ENCODE measurements around the gene KLF2.
"Not testable (repeated sequence)": the region's sequence is repeated elsewhere in the genome, so short reads cannot be mapped to it uniquely, and the experiment has no call there.

Gene KLF2

GRCh38 chr19:16324384-16325160 lies at the start of gene KLF2:
KLF2 (plus strand) TSS chr19:16324826; CDS start chr19:16324924, 98 bp downstream.
- in situ Hi-C loops (cut with MboI; ENCODE audit: low sequenced_read_pairs): no loop called here

- in situ Hi-C loops (cut with MboI; ENCODE audit: low sequenced_read_pairs): no loop called here
Measured at GRCh38 chr19:16280306-16280705, 44.3 kb upstream of the KLF2 start.

GRCh38 chr19:16281743-16282142 lies 42.9 kb upstream of the KLF2 start:
- in situ Hi-C loops (cut with MboI; ENCODE audit: low sequenced_read_pairs): no loop called here

DNA sequence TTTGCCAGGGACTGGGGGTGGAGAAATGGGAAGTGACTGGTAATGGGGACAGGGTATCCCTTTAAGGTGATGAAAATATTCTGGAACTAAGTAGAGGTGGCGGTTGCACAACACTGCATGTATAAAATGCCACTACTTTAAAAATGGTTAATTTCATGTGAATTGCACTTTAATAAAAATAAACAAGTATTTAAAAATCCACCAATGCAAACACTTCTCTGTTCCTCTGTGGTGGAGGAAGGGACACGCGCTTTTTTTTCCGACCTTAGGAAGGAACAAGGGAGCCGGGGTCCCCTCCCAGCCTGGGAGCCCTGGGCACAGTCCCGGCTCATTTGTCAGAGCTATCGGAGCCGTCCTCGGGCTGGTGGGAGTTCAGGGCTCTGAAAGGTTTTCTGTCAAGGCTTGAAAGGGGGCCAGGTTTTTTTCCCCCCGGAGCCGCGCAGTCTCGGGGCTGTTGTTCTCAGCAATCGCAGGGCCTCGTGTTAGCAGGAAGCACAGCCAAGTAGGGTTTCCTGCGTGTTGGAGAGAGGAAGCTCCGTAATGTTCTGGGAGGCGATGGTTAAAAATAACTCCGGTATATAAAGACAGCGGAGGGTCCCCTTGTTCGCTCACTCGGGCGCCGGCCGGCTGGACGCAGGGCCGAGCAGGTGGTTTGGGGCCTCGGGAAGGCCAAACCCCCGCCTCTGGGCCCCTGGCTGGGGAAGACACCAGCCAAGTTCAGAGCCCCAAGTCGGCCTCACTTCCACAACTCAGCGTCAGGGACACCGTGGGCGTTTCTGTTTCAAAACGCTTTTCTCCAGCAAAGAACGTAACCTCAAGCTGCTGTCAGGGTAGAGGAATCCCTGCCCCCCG lies 41.2 kb upstream of the KLF2 start:
- in situ Hi-C loops (cut with MboI; ENCODE audit: low sequenced_read_pairs): no loop called here

DNA sequence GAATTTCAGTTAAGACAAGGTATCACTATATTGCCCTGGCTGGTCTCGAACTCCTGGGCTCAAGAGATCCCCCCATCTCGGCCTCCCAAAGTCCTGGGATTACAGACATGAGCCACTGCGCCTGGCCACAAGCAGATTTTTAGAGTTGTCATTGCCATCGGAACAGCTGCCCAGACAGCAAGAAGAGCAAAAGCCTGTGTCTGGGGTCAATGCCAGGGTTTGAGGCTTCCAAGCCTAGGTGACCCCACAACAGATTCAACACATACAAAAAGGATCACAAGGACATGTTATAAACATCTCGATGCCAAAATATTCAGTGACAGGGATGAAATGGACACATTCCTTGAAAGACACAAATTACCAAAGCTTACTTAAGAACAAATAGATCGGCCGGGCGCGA lies 40.1 kb upstream of the KLF2 start:
- in situ Hi-C loops (cut with MboI; ENCODE audit: low sequenced_read_pairs): no loop called here

DNA sequence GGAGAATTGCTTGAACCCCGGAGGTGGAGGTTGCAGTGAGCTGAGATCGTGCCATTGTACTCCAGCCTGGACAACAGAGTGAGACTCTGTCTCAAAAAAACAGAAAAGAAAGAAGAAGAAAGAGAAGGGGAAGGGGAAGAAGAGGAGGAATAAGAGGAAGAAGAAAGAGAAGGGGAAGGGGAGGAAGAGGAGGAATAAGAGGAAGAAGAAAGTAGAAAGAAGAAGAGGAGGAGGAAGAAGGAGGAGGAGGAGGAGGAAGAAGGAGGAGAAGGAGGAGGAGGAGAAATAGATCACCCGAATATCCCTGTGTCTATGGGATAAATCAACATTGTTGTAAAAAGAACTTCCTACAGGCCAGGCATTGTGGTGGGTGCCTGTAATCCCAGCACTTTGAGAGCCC lies 39.5 kb upstream of the KLF2 start:
- in situ Hi-C loops (cut with MboI; ENCODE audit: low sequenced_read_pairs): not testable (repeated sequence)

DNA sequence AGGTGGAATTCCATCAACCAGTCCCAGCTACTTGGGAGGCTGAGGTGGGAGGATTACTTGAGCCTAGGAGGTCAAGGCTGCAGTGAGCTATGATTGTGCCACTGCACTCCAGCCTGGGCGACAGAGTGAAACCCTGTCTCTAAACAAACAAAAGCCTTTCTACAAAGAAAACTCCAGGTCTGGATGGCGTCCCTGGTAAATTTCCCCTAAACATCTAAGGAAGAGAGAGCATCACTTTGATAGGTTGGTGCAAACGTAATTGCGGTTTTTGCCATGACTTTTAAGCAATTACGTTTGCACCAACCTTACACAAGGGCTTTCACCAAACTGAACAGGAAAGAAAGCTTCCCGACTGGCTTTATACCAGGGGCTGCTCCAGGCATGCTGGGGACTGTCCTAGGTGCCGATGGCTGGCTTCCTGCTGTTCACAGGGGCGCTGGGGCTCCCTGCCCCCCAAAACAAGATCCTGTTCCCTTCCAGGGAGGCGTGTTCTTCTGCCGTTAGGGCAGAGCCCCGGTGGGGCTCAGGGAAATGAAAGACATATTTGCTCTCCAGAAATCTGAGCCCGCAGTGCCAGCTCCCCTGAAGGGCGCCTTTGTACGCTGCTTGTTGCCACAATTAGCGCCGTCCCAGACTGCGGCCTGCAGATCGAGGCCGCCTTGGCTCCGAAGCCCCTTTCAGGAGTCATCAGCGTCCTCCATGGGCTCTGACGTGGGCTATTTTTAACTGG lies 38.7 kb upstream of the KLF2 start:
- in situ Hi-C loops (cut with MboI; ENCODE audit: low sequenced_read_pairs): no loop called here

DNA sequence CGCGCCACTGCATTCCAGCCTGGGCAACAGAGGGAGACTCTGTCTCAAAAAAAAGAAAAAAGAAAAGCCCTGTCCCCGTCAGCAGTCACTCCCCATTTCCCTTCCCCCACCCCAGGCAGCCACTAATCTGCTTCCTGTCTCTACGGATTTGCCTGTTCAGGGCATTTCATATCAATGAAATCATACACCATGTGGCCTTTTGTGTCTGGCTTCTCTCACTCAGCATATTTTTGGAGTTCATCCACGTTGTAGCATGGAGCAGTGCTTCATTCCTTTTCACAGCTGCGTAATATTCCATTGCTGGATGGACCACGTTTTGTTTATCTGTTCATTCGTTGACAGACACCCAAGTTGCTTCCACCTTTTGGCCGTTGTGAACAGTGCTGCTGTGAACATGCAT lies 36.1 kb upstream of the KLF2 start:
- in situ Hi-C loops (cut with MboI; ENCODE audit: low sequenced_read_pairs): no loop called here

DNA sequence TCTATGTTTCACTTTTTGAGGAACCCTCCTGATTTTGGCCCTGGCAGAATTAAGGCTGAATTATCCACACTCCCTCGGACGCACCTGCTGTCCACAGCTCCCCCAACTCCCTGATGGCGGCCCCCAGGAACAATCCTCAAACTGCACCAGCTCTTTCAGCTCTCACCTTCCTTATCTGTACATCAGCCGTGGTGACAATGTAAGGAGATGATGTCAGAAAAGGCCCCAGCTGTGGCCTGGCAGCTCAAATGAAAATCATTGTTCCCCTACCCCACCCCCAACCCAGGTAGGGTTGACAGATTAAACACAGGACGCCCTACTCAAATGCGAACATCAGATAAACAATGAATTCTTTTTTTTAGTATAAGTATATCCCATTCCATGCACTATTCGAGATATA lies 35.0 kb upstream of the KLF2 start:
- in situ Hi-C loops (cut with MboI; ENCODE audit: low sequenced_read_pairs): no loop called here

DNA sequence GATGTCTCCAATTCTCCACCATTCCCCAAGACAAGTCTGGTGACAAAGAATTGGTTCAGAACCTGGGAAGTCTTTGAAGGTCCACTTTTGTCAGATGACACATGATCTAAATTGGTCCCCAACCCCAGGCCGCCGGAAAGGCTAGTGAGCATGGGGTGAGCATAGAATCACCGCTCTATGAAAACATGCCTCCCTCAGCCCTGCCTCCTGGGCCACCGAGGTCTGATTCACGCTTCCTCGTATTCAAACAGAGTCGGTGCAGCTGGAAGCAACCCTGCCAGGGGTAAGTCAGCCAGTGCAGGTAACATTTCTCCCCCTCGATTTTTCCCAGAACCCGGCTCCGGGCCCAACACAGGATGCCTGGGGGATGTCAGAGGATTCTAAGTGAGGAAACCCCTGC lies 33.9 kb upstream of the KLF2 start:
- in situ Hi-C loops (cut with MboI; ENCODE audit: low sequenced_read_pairs): no loop called here

DNA sequence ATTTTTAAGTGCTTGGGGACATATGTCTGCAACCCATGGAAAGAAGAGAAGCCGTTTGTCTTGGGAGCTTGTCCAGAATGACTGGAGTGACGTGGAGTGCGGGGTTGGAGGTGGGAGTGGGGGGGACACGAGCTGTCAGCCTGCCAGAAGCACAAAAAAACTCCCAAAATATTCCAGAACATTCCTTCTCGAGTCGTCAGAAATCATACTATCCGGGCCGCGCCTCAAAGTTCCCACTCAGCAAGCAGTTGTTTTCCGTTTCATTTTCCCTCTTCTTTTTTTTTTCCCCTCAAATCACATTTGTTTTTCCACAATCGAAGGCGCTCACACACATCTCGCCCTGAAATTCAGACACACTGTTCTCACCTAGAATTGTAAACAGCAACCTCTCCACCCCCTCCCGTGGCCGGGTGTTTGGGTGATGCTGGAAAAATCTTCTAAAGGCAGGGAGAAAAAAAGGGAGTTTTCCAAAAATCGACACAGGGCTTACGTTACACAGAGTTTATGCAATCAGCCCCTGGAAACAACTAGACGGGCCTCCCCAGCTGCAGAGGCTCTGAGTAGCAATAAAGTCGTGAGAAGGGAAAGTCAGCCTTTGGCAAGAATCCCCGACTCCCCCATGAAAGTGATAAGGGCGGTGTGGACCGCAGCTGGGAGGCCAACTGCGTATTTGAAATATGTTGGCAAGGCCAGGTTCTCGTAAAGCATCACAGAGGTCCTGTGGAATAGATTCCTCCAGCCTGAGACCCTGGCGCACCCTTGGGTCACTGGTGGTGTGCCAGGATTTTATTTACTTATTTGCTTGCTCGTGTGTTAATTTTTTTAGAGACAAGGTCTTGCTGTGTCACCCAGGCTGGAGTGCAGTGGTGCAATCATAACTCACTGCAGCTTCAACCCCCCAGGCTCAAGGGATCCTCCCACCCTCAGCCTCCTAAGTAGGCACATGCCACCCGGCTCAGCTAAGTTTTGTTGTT lies 31.2 kb upstream of the KLF2 start:
- in situ Hi-C loops (cut with MboI; ENCODE audit: low sequenced_read_pairs): no loop called here

DNA sequence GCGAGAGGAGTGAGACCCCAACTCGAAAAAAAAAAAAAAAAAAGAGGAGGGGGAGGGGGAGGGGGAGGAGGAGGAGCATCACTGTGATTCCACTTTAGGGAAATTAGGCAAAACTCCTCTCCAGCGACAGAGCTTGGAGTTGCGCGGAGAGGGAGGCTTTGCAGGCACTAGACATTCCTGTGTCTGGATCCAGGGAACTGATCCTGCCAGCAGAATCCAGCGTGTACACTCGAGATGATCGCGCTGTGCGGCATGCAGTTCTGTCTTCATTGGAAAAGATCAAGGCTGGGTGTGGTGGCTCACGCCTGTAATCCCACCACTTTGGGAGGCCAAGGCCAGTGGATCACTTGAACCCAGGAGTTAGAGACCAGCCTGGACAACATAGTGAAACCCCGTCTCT lies 29.6 kb upstream of the KLF2 start:
- in situ Hi-C loops (cut with MboI; ENCODE audit: low sequenced_read_pairs): no loop called here

- in situ Hi-C loops (cut with MboI; ENCODE audit: low sequenced_read_pairs): no loop called here
Measured at GRCh38 chr19:16296713-16297112, 27.9 kb upstream of the KLF2 start.

GRCh38 chr19:16297575-16298178 lies 26.9 kb upstream of the KLF2 start:
- in situ Hi-C loops (cut with MboI; ENCODE audit: low sequenced_read_pairs): no loop called here

DNA sequence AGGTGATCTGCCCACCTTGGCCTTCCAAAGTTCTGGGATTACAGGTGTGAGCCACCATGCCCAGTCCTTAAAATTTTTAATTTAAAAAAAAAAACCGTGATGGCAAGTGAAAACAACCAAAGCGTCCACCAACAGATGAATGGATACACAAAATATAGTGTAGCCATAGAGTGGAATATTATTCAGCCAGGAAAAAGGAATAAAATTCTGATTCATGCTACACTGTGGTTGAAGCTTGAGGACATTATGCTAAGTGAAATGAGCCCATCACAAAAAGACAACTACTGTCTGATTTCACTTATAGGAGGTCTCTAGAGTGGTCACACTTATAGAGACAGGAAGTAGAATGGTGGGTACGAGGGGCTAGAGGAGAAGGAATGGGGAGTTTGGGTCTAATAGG lies 26.3 kb upstream of the KLF2 start:
- in situ Hi-C loops (cut with MboI; ENCODE audit: low sequenced_read_pairs): no loop called here

DNA sequence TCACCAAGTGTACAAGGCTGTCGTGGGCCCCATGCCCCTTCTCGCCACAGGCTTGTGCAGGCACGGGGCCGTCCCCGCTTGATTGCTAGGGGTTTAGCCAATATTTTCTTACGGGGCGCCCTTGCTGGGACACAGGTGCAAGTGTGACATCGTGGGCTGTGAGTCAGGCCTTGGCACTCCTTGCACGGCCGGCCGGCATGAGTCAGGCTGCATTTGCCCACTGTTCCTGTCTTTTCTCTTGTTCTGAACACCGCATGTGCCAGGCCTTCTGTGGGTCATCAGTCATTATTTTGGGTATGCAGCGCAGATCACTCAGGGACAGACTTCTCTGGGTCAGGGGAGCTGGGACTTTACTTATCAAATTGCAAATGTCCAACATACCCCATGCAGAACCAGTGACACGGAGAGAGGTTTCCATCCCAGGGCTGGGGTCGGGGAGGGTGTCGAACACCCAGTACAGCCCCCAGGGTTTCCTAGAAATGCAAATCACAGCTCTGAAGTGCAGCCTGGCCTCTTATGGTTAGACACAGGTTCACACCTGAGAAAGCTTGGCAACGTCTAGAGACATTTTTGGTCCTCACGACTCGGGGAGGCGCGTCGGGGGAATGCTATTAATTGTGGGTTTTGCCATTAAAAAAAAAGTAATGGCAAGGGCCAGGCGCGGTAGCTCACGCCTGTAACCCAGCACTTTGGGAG lies 22.5 kb upstream of the KLF2 start:
- in situ Hi-C loops (cut with MboI; ENCODE audit: low sequenced_read_pairs): no loop called here

- in situ Hi-C loops (cut with MboI; ENCODE audit: low sequenced_read_pairs): no loop called here
Measured at GRCh38 chr19:16303755-16304154, 20.9 kb upstream of the KLF2 start.

GRCh38 chr19:16304511-16304910 lies 20.1 kb upstream of the KLF2 start:
- in situ Hi-C loops (cut with MboI; ENCODE audit: low sequenced_read_pairs): not testable (repeated sequence)

DNA sequence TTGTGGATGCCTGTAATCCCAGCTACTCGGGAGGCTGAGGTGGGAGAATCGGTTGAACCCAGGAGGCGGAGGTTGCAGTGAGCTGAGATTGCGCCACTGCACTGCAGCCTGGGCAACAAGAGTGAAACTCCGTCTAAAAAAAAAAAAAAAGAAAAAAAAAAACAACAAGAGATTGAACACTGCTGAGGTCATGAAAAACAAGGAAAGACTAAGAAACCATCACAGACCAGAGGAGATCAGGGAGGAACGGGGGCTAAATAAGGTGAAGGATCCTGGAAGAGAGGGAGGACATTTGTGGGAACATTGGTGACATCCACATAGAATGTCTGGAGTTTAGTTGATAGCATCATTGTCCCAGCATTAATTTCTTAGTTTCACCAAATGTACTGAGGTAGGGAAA lies 19.6 kb upstream of the KLF2 start:
- in situ Hi-C loops (cut with MboI; ENCODE audit: low sequenced_read_pairs): not testable (repeated sequence)
